ENCODE measurements around the gene PHLDA3. TPM values are rescaled to one million over a fixed set of nuclear protein-coding genes. Genes with fewer than 3 reads are reported as not detected.

Gene PHLDA3
- total RNA-seq, 1 donor from 2014 or later, result 25.0 TPM

DNA sequence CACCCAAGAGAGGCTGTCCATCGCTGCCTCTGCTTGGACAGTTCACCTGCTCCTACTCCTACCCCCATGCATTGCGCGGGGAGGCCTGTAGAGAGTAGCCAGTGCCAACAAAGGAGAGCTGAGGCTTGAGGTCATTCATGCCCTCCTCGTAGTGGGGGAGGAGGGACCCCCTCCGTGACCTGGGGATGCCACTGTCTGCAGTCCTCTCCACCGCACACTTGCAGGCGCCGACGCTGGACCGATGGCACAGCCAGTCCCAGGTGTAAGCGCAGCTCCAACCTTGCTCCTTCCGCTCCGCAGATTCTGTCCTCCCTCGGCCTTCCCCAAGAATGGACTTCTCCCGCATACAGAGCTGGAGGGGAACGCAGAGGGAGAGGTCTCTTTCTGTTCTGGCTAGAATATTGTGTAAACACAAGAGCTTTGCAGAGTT, 672 bp upstream of the PHLDA3 start:
- H3K4me1 Mint-ChIP-seq (ENCODE audit: unreplicated experiment), result peaks cover 14% of the 10 kb centered on the region
- peak overlapping the region; percentile 89 for H3K4me3 Mint-ChIP-seq (ENCODE audit: unreplicated experiment)
- H3K27ac Mint-ChIP-seq (ENCODE audit: unreplicated experiment), result peak overlapping the region; percentile 80
- H3K9me3 Mint-ChIP-seq (ENCODE audit: unreplicated experiment), result no peaks in the 10 kb centered on the region
- TF ChIP-seq, protein P1, sequence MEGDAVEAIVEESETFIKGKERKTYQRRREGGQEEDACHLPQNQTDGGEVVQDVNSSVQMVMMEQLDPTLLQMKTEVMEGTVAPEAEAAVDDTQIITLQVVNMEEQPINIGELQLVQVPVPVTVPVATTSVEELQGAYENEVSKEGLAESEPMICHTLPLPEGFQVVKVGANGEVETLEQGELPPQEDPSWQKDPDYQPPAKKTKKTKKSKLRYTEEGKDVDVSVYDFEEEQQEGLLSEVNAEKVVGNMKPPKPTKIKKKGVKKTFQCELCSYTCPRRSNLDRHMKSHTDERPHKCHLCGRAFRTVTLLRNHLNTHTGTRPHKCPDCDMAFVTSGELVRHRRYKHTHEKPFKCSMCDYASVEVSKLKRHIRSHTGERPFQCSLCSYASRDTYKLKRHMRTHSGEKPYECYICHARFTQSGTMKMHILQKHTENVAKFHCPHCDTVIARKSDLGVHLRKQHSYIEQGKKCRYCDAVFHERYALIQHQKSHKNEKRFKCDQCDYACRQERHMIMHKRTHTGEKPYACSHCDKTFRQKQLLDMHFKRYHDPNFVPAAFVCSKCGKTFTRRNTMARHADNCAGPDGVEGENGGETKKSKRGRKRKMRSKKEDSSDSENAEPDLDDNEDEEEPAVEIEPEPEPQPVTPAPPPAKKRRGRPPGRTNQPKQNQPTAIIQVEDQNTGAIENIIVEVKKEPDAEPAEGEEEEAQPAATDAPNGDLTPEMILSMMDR (IDR thresholded peaks at IDR 0.05; ENCODE audit: unreplicated experiment), result no peak
- DNase-seq (ENCODE audit: low spot score), result no peak
- peaks cover 13% of the 10 kb centered on the region for H3K27me3 Mint-ChIP-seq (ENCODE audit: unreplicated experiment)
- peaks cover 15% of the 10 kb centered on the region for H3K36me3 Mint-ChIP-seq (ENCODE audit: low read depth, unreplicated experiment)

DNA sequence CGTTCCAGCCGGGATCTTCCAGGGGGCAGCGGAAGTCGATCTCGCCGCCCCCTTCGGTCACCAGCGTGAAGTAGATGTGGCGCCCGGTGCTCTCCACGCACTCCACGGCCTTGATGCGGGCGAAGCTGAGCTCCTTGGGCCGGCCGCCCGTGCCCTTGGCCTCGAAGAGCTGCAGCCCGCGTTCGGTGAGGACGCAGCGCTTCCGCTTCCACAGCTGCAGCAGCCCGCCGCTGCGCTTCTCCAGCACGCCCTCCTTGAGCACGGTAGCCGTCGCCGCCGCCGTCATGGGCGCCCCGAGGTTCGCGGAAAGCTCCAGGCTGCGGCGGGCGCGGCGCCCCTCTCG, 516 bp downstream of the PHLDA3 start:
- peaks cover 13% of the 10 kb centered on the region for H3K27me3 Mint-ChIP-seq (ENCODE audit: unreplicated experiment)
- peaks cover 19% of the 10 kb centered on the region for H3K36me3 Mint-ChIP-seq (ENCODE audit: low read depth, unreplicated experiment)
- H3K27ac Mint-ChIP-seq (ENCODE audit: unreplicated experiment), result no peak overlapping the region
- H3K4me3 Mint-ChIP-seq (ENCODE audit: unreplicated experiment), result peak overlapping the region; percentile 91
- peaks cover 16% of the 10 kb centered on the region for H3K4me1 Mint-ChIP-seq (ENCODE audit: unreplicated experiment)
- no peak for DNase-seq (ENCODE audit: low spot score)
- TF ChIP-seq, protein P1 (IDR thresholded peaks at IDR 0.05; ENCODE audit: unreplicated experiment), result no peak
- H3K9me3 Mint-ChIP-seq (ENCODE audit: unreplicated experiment), result no peaks in the 10 kb centered on the region

DNA sequence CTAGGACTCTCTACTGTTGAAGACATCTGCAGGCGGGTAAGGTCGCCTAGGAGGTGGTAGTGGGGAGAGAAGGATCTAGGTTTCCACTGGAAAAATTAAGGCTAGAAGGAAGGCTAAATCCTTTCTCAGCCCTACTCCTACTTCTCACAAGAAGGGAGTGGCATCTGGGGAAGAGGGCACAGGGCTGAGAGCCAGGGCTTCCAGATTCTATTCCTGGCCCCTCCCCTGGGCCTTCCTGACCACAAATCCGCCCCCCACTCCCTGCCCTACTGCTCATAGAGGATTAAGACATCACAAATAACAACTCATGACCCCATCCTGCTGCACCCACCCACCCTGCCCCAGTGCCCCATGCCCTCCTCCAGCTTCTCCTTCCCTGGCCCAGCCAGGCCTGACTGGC, 2.5 kb downstream of the PHLDA3 start:
- peak overlapping the region; percentile 59 for H3K4me3 Mint-ChIP-seq (ENCODE audit: unreplicated experiment)
- H3K27ac Mint-ChIP-seq (ENCODE audit: unreplicated experiment), result no peak overlapping the region
- TF ChIP-seq, protein P1 (IDR thresholded peaks at IDR 0.05; ENCODE audit: unreplicated experiment), result no peak
- H3K9me3 Mint-ChIP-seq (ENCODE audit: unreplicated experiment), result no peaks in the 10 kb centered on the region
- H3K36me3 Mint-ChIP-seq (ENCODE audit: low read depth, unreplicated experiment), result peaks cover 19% of the 10 kb centered on the region
- no peak for DNase-seq (ENCODE audit: low spot score)
- peaks cover 16% of the 10 kb centered on the region for H3K4me1 Mint-ChIP-seq (ENCODE audit: unreplicated experiment)
- H3K27me3 Mint-ChIP-seq (ENCODE audit: unreplicated experiment), result peaks cover 13% of the 10 kb centered on the region

DNA sequence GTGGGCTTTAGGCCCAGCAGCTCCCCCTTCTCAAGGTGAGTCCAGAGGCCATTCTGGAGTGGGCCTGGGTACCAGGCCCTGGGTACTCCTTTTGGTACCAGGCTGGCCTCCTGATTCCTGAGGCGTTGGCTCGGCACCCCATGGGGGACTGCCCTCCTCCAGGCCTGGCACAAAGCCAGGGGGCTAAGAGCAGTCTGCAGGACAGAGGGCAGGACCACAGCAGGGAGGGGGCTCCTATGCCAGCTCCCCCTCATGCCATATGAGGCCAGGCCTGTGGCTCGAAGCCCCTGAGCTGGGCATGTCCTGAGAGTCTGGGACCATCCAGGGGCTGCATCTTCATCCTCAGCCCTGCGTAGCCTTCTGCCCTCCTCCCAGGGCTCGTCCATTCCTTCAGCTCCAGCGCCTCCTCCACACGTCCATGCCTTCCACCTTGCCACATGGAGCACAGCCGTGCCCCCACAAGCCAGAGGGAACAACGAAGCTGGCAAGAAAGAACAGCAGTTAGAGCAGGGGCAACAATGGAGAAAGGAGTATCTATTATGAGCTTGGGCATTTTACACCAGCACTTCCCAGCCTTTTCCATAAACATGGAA, 3.2 kb downstream of the PHLDA3 start:
- TF ChIP-seq, protein P1 (IDR thresholded peaks at IDR 0.05; ENCODE audit: unreplicated experiment), result no peak
- H3K27ac Mint-ChIP-seq (ENCODE audit: unreplicated experiment), result no peak overlapping the region
- H3K4me3 Mint-ChIP-seq (ENCODE audit: unreplicated experiment), result no peak overlapping the region
- H3K9me3 Mint-ChIP-seq (ENCODE audit: unreplicated experiment), result no peaks in the 10 kb centered on the region
- H3K4me1 Mint-ChIP-seq (ENCODE audit: unreplicated experiment), result peaks cover 16% of the 10 kb centered on the region
- peaks cover 9% of the 10 kb centered on the region for H3K27me3 Mint-ChIP-seq (ENCODE audit: unreplicated experiment)
- H3K36me3 Mint-ChIP-seq (ENCODE audit: low read depth, unreplicated experiment), result peaks cover 19% of the 10 kb centered on the region
- DNase-seq (ENCODE audit: low spot score), result no peak

DNA sequence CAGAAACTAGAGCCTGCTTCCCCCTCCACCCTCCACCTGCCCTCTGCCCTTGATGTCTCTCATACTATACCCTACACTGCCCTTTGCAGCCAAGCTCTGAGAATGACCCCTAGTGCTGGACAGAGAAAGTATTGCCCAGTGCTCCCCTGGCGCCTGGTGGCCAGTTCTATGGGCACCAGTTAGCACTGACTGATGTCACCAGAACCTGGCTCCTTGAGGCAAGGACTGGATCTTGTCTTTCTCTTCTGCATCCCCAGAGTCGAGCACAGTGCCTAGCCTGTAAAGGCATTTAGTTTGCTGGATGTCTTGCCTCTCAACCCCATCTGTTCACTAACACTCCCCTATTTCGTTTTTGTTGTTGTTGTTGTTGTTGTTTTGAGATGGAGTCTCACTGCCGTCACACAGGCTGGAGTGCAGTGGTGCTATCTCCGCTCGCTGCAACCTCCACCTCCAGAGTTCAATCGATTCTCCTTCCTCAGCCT, 5.9 kb downstream of the PHLDA3 start:
- H3K27ac Mint-ChIP-seq (ENCODE audit: unreplicated experiment), result no peak overlapping the region
- peaks cover 8% of the 10 kb centered on the region for H3K27me3 Mint-ChIP-seq (ENCODE audit: unreplicated experiment)
- DNase-seq (ENCODE audit: low spot score), result no peak
- TF ChIP-seq, protein P1 (IDR thresholded peaks at IDR 0.05; ENCODE audit: unreplicated experiment), result no peak
- peaks cover 11% of the 10 kb centered on the region for H3K36me3 Mint-ChIP-seq (ENCODE audit: low read depth, unreplicated experiment)
- H3K4me3 Mint-ChIP-seq (ENCODE audit: unreplicated experiment), result no peak overlapping the region
- H3K4me1 Mint-ChIP-seq (ENCODE audit: unreplicated experiment), result peaks cover 10% of the 10 kb centered on the region
- H3K9me3 Mint-ChIP-seq (ENCODE audit: unreplicated experiment), result no peaks in the 10 kb centered on the region

All from endothelial cell (in vitro differentiated cells).